KOPT-K1 (cell line): ENCODE measurements around the gene C15orf39.
"Not testable (repeated sequence)": the region's sequence is repeated elsewhere in the genome, so short reads cannot be mapped to it uniquely, and the experiment has no call there.

Source experiments
- H3K27ac ChIP-seq: fragments of 200-600 bp; sonication (generic); 2 replicates; pipeline ENCODE4 v1.5.1; 2016; ENCODE audit warnings: antibody characterized with exemption, mild to moderate bottlenecking, low read depth, low read length; ENCODE audit not compliant: poor library complexity, severe bottlenecking
- H3K36me3 ChIP-seq: fragments of 200-600 bp; sonication (generic); 2 replicates; pipeline ENCODE4 v1.5.1; 2017; ENCODE audit warnings: antibody characterized with exemption, mild to moderate bottlenecking, low read length, moderate library complexity; ENCODE audit not compliant: insufficient read depth
- H3K9me3 ChIP-seq: fragments of 200-600 bp; sonication (generic); 2 replicates; pipeline ENCODE4 v1.5.1; 2017; ENCODE audit warnings: antibody characterized with exemption, low read length, mild to moderate bottlenecking; ENCODE audit not compliant: insufficient read depth, poor library complexity, severe bottlenecking

Gene C15orf39

DNA sequence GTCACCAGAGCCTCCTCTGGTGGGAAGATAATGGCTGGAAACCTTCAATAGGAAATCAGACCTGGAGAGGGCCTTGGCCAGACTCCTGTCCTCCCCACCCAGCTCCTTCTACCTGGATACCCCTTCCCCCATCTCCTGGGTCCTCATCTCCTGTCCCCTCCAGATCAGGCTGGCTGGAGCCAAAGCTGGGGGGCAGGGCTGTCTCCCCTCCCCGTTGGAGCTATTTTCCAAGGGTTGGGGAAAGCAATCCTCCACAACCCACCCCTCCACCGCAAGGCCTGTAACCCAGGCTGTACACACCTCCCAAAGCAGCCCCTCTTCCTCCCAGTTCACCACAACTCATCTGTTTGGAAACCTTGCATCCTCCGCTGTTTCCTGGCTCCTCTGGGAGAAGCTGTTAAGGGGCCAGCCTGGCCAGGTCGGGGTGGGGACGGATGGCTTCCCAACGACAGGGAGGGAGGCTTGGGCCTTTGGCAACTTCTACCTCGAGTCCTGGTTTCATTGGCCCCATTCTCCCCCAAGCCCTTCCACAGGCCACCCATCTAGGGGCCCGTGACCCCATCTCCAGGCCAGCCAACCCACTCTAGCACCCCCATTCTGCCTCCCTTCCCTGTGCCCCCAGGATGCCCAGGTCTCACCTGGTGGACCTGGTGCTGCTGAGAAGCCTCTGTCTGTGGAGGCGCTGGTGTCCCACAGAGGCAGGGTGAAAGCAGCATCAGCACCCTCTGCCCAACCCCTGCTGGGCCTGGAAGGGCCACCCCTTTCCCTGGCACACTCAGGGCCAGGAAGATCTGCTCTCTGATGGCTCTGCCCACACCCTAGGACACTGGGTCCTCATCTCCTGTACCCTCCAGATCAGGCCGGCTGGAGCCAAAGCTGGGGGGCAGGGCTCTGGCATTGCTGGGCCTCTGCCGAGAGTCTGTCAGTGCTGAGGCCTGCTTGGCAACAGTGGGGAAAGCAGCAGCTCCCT is 34.4 kb downstream of the C15orf39 start:
- Histone ChIP-seq H3K27ac (no peak overlapping the region), H3K9me3 (no peaks in the 10 kb centered on the region), H3K36me3 (no peaks in the 10 kb centered on the region)

DNA sequence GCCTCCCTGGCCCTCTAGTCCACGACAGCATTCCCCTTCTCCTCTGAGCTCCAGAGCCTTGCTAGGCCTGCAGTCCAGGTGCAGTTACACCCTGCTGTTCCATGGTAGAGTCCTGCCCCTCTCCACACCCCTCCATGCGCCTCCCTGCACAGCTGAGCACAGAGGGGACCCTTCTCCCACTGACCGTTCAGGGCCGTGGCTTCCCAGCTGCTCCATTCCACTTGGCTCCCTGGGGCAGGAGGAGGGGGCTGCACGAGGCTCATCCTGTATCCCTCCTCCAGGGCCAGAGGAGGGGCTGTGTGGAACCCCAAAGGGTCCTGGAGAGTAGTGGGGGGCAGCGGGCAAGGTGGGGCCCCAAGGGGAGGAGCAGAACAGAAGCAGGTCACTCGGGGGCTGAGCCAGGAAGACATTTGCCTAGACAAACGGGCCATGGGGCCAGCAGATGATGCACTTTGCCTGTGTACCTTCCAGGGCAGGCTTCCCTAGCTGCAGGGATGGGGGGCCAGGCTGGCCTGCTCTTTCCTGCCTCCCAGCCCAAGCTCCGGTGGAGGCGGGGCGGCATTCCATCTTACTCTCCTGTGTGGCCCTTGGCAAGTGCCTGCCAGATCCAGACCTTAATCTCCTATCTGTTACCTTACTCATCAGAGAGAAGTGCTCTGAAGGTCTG is 35.8 kb downstream of the C15orf39 start:
- Histone ChIP-seq H3K9me3 (no peaks in the 10 kb centered on the region), H3K27ac (no peak overlapping the region), H3K36me3 (no peaks in the 10 kb centered on the region)

DNA sequence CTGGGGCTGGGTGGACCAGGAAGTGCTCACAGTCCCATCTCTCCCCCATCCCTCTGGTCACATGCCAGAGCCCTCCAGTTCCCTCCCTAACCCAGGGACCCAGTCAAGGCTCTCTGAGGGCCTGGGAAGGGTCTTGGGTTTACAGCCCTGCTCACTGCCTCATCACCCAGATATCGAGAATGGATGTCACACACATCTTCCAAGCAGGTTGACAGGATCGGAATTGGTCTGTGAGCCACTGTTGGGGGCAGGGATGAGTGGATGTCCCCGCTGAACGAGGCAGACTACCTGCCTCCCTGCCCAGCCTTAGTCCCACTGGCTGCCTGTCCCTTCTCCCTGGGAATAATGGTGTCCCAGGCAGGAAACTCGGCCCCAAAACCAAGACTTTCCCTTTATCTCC is 36.5 kb downstream of the C15orf39 start:
- Histone ChIP-seq H3K36me3 (no peaks in the 10 kb centered on the region), H3K27ac (no peak overlapping the region), H3K9me3 (no peaks in the 10 kb centered on the region)

DNA sequence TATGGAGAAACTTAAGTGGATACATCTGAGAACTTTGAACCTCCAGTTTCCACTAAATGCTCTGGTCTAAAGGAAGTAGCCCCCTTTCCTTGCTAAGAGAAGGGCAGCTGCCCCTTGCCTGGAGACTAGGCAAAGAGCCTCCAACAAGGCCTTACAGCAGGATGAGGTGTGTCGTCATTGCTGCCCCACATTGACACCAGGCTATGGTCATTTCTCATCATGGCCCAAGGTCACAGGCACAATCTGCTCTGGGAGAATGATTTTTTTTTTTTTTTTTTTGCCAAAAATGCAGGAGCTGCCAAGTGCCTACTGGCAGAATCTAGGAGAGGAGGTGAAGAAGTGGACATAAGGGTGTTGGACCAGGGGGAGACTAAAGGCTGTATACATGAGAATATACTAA is 44.1 kb downstream of the C15orf39 start:
- H3K9me3 ChIP-seq, result not testable (repeated sequence)

DNA sequence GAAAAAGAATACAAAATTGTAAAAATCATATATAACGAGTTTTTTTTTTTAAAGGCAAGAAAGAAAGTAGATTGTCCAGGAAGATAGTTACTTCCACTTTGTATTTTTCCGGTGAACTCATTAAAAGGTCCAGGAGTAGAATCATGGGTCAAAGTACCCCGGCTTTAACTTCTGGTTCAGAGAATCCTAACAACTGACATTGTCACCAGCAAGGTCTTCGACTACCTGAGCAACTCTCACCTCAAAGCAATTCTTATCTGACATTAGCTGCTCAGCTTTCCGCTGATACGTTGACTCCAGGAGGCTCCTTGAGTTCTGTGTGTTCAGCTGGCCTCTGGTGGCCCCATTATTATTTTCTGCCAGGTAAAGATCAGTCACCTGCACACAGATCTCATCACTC is 47.3 kb downstream of the C15orf39 start:
- H3K9me3 ChIP-seq, result not testable (repeated sequence)

More for the DNA sequence above, 44.1 kb downstream of the C15orf39 start:
- H3K36me3 ChIP-seq, H3K27ac ChIP-seq: not testable (repeated sequence)

DNA sequence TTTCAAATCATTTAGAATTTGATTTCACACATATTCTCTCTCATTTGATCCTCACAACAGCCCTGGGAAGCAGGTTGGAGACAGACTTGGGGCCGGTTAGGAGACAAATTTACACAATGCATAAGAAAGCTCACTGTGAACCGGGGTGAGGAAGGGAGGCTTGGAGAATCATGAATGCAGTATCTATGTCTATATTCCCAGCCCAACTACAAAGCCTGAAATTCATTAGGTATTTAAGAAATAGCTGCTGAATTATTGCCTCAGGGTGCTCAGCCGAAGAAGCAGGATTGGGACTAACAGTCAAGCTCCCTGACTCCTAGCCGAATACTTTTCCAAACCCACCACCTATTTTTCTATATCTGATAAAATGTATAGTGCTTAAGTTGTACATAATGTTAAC is 48.0 kb downstream of the C15orf39 start:
- Histone ChIP-seq H3K36me3 (no peaks in the 10 kb centered on the region), H3K27ac (no peak overlapping the region), H3K9me3 (no peaks in the 10 kb centered on the region)

More for the DNA sequence above, 47.3 kb downstream of the C15orf39 start:
- not testable (repeated sequence) for H3K27ac ChIP-seq, H3K36me3 ChIP-seq

DNA sequence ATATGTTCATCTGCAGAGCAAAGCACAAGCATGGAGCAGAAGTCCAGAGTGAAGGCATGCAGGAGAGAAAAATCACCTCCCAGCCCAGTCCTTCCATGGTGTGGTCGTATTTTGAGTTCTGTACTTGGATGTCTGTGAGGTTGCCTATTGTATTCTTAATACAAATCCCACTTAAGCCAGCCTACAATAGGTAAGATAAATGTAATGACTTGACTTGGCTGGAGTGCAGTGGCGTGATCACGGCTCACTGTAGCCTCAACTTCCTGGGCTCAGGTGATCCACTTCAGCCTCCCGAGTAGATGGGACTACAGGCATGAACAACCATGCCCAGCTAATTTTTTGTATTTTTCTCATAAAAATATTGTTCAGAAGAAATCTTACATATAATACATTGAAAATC is 49.7 kb downstream of the C15orf39 start:
- not testable (repeated sequence) for H3K9me3 ChIP-seq, H3K36me3 ChIP-seq

DNA sequence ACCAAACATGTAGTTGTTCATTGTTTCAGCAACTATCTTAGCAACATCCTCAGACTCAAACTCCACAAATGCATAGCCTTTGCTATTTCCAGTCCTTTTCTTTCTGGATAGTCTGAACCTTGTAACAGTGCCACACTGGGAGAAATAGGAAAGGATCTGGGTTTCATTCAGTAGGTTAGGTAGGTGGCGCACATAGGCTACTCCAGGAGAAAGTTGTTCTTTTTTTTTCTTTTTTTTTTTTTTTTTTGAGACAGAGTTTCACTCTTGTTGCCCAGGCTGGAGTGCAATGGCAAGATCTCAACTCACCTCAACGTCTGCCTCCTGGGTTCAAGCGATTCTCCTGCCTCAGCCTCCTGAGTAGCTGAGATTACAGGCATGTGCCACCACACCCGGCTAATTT is 50.6 kb downstream of the C15orf39 start:
- not testable (repeated sequence) for H3K9me3 ChIP-seq, H3K27ac ChIP-seq, H3K36me3 ChIP-seq

More for the DNA sequence above, 49.7 kb downstream of the C15orf39 start:
- not testable (repeated sequence) for H3K27ac ChIP-seq

DNA sequence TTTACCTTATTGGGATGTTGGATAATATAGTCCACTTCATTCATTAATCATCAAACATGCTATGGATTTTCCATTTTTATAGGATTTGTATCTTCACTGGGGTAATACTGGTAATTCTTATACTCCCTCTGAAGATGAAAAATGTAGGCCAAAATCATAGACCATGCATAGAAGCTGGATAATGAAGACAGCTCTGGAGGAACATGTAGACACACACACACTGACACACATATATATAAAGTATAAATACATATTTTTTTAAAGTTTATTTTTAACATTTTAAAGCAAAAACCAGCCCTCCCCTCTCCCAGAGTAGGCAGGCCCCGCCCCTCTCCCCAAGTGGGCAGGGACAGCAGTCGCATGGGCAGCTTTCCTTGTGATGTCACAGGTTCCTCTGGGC is 56.4 kb downstream of the C15orf39 start, which contains the start of gene GOLGA6C:
Gene GOLGA6C (plus strand): TSS at position 301 of the 400 bp plus-strand sequence. CDS start 265 bp downstream, outside the sequence.
- H3K9me3 ChIP-seq, H3K36me3 ChIP-seq, H3K27ac ChIP-seq: not testable (repeated sequence)

DNA sequence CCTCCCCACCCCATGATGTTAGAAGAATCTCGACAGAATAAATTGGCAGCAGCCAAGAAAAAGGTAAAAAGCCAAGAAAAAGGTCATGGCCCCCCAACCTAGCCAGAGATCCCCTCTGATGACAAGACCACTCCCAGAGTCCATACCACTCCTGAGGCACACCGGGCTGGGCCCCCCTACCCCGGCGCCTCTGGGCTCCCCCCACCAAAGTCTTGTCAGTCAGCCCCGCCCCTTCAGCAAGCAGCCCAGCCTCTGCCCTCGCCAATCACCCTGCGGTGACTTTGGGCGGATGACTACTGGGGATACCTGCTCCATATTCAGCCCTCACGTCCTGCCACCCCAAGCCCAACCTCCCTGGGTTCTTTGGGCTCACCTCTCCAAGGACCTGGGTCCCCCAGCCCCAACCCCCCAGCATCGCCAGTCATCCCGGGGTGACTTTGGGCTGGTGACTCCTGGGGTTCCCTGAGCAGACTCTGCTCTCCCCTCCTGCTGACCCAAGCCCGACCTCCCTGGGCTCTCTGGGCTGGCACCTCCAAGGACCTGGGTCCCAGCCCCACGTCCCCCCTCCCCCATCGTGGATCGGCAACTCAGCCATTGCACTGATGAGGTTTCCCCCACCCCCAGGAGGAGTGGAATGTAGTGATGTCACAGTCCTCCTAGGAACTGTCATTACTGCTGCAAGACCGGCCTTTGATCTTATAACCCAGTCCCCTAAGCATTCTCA is 57.1 kb downstream of the C15orf39 start:
- not testable (repeated sequence) for H3K27ac ChIP-seq, H3K9me3 ChIP-seq, H3K36me3 ChIP-seq

DNA sequence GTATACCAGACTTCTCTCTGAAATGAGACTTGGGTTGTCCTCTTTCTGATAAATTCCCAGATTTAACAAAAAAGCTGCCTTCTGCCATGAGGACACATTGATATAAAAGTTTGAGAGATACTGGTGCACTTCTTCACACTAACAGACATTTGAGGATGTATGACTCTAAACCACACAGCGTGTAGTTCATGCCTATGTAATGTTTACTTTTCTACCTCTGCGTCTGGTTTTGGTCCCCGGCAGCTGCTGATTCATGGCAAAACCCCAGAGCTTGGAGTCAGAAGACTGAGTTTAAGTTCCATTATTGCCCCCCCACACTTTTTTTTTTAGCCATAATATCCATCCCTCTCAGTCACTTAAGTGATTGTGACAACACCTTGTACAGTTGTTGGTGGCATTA is 58.2 kb downstream of the C15orf39 start:
- H3K9me3 ChIP-seq, H3K36me3 ChIP-seq, H3K27ac ChIP-seq: not testable (repeated sequence)
